IPS-11a (cell line): ENCODE results near the gene LDB1.

Experiments used
- H3K4me3 ChIP-seq: one replicate; pipeline ENCODE4 v1.5.1; 2013; ENCODE audit warnings: low read depth, low read length, control low read depth

Gene LDB1

GRCh38 chr10:102139281-102140110 is 19.3 kb upstream of the LDB1 start:
- H3K4me3 ChIP-seq: no peak overlapping the region

GRCh38 chr10:102135956-102136526 is 15.9 kb upstream of the LDB1 start:
- H3K4me3 ChIP-seq: no peak overlapping the region

GRCh38 chr10:102134416-102134815 is 14.2 kb upstream of the LDB1 start:
- peak overlapping the region; percentile 95 for H3K4me3 ChIP-seq

- peak overlapping the region; percentile 95 for H3K4me3 ChIP-seq
Measured at GRCh38 chr10:102133373-102134195, 13.4 kb upstream of the LDB1 start.

GRCh38 chr10:102132563-102133372 is 12.6 kb upstream of the LDB1 start, which contains the start of gene PPRC1:
Gene PPRC1, plus strand, starts transcription at chr10:102133040. Its CDS starts 29 bp downstream, at chr10:102133069.
- peak within 1 kb of the TSS; percentile 95 for H3K4me3 ChIP-seq

GRCh38 chr10:102132193-102132562 is 12.0 kb upstream of the LDB1 start:
- H3K4me3 ChIP-seq: peak overlapping the region; percentile 95

GRCh38 chr10:102131286-102132170 is 11.4 kb upstream of the LDB1 start:
- no peak overlapping the region for H3K4me3 ChIP-seq

GRCh38 chr10:102123223-102123622 is 3.1 kb upstream of the LDB1 start:
- H3K4me3 ChIP-seq: no peak overlapping the region

GRCh38 chr10:102122450-102122849 is 2.3 kb upstream of the LDB1 start:
- H3K4me3 ChIP-seq: no peak overlapping the region

GRCh38 chr10:102121739-102122372 is 1.7 kb upstream of the LDB1 start:
- peak overlapping the region; percentile 76 for H3K4me3 ChIP-seq

- peak overlapping the region; percentile 76 for H3K4me3 ChIP-seq
Measured at GRCh38 chr10:102120991-102121738, 997 bp upstream of the LDB1 start.

- H3K4me3 ChIP-seq: peak overlapping the region; percentile 76
Measured at GRCh38 chr10:102119417-102120141, 589 bp downstream of the LDB1 start.

- H3K4me3 ChIP-seq: peak overlapping the region; percentile 76
Measured at GRCh38 chr10:102118867-102119266, 1.3 kb downstream of the LDB1 start.

GRCh38 chr10:102117391-102118159 is 2.6 kb downstream of the LDB1 start:
- H3K4me3 ChIP-seq: peak overlapping the region; percentile 13

- no peak overlapping the region for H3K4me3 ChIP-seq
Measured at GRCh38 chr10:102116656-102117055, 3.5 kb downstream of the LDB1 start.

- no peak overlapping the region for H3K4me3 ChIP-seq
Measured at GRCh38 chr10:102115775-102116174, 4.4 kb downstream of the LDB1 start.
